Stimulated activated CD4-positive, alpha-beta T cell treated with anti-CD3 and anti-CD28 coated beads, TNF-alpha, amount 100 ng/mL, for 48 hours (primary cell): ENCODE results near the gene NSUN4.
A peak's percentile ranks its signal among the peaks of the same experiment; 100 is the strongest.
"Not testable (repeated sequence)": the region's sequence is repeated elsewhere in the genome, so short reads cannot be mapped to it uniquely, and the experiment has no call there.

Source experiments
- DNase-seq, 3 donors: peaks; one replicate each; pipeline ENCODE4 v3.0.0-alpha.2; 2020; ENCODE audit warnings: low read depth in 3 of 3

The NSUN4 gene

DNA sequence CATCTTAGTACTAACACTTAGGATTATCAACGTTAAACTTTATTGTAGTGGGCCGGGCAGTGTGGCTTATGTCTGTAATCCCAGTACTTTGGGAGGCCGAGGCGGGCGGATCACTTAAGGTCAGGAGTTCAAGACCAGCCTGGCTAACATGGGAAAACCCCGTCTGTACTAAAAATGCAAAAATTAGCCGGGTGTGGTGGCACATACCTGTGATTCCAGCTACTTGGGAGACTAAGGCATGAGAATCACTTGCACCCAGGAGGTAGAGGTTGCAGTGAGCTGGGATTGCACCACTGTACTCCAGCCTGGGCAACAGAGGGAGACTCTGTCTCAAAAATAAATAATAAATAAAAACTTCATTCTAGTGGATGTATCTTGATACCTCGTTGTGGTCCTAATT lies 25.2 kb downstream of the NSUN4 start:
- not testable (repeated sequence) for DNase-seq

DNA sequence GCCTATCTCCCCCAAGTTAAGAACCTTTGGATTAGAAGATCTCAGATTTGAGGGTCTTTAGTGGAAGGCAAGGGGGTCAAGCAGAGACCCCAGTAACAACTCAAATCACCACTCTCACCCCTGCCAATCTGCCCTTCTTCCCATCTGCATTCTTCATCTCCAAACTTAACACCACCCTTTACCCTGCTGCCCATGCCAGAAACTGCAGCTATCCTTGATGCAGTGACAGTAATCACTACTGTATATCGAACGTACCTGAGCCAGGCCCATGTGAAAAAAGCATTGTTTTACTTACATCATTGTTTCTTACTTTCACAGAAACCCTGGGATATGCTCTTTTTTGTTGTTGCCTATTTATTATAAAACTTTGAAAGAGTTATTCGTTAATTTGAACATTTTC lies 26.5 kb downstream of the NSUN4 start:
- no peak for DNase-seq

DNA sequence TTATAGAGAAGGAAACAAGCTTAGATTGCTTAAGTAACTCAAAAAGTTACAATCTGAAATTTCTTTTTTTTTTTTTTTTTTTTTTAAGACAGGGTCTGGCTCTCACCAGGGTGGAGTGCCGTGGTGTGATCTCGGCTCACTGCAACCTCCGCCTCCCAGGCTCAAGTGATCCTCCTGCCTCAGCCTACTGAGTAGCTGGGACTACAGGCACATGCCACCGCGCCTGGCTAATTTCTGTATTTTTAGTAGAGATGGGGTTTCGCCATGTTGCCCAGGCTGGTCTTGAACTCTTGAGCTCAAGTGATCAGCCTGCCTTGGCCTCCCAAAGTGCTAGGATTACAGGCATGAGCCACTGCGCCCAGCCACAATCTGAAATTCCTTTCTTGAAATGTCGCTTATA lies 27.1 kb downstream of the NSUN4 start:
- not testable (repeated sequence) for DNase-seq

DNA sequence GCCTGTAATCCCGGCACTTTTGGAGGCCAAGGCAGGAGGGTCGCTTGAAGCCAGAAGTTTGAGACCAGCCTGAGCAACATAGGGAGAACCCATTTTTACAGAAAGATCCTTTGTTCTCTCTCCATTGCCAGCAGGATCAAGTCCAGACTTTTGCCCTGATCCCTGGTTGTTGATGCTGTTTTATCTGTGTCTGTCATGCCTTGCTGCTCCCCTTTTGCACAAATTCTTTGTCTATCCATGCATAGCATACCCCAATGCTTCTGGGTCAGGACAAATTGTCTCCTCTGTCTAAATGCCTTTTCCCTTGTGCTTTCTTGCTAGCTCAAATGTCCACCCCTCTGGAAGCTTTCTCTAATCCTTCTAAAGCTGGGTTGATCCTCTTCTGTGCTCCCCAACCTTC lies 28.2 kb downstream of the NSUN4 start:
- no peak for DNase-seq

DNA sequence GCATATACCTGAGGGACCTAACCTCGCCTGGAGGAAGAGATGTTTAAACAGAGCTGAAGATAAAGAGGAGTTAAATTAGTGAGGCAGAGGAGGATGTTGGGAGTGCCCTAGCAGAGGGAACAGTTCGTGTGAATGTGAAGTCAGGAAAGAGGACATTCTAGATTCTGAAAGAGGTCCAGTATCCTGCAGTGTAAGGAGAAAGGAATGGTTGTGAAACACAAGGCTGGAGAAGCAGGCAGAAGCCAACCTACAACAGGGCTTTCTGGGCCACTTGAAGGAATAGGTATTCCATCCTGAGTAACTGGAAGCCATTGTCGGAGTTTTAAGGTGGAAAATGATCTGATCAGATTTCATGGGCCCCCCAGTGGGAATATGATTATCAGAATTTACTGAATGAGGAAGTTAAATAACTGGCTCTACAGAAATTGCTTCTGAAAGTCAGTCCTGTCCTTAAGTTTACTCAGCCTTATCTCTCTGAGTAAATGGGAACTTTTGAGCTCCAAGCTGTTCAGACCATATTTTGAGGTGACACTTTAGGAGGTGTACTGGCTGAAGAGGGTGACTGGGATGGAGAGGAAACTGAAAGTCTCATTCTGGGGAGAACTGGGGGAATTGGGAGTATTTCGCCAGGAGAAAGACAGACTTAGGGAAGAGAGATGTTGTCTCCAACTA lies 29.1 kb downstream of the NSUN4 start:
- DNase-seq, result no peak

DNA sequence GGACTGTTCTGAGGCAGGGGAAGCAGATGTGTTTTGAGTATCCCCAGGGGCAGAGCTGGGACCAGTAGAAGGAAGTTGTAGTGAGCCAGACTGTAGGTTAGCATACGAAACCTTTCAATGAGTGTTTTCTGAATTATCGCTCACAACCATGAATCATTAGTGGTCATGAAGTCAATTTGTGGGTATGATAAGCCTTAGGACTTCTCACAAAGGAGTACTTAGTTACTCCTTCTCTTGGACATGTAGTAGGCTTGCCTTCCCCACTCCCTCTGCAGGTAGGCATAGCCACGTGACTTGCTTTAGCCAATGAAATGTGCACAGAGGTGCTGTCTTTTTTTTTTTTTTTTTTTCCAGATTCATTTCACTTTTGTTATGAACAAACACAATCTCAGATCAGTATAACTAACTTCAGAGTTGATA lies 29.6 kb downstream of the NSUN4 start:
- no peak for DNase-seq

DNA sequence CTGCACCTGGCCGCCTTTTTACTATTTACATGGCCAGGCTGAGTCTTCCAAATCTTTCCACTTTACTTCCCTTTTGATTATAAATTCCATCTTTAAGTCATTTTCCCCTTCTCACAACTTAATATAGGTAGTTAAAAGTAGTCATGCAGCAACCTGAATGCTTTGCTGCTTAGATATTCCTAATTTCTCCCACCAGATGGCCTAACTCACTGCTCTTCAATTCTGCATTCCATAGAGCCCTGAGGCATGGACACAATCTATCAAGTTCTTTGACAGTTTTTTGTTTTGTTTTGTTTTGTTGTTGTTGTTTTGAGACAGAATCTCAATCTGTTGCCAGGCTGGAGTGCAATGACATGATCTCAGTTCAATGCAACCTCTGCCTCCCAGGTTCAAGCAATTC lies 31.8 kb downstream of the NSUN4 start:
- no peak for DNase-seq

DNA sequence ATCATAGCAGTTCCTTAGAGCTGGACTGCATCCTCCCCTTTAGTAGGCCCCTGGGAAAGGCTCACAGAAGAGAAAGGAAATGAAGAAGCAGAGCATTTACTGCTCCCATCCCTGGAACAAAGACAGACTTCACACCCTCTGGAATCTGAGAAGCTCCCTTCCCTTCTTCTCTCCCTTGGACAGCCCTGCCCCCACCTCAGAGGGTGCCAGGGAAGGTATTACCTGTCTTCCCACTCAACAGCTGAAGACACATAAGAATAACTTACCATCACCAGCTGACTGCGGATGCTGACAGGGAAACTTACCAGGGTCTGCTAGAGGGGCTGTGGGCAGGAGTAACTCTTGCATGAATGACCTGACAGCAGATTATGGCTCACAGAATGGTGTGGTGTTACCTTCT lies 39.4 kb downstream of the NSUN4 start:
- no peak for DNase-seq

DNA sequence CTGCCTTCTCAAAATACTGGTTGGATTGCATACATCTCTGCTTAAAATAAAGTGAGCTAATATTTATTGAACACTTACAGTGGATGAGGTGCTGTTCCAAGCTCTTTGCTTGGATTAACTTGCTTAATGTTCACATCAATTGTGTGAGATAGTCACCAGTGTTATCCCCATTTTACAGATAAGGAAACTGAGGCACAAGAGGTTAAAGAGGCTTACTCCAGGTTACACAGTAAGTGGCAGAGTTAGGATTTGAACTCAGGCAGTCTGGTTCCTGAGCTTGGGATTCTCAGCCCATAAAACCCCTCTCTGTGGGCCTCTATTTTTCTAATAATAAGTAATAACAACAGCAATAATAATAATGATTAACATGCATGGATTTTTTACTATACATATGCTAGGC lies 39.9 kb downstream of the NSUN4 start:
- DNase-seq, result no peak

DNA sequence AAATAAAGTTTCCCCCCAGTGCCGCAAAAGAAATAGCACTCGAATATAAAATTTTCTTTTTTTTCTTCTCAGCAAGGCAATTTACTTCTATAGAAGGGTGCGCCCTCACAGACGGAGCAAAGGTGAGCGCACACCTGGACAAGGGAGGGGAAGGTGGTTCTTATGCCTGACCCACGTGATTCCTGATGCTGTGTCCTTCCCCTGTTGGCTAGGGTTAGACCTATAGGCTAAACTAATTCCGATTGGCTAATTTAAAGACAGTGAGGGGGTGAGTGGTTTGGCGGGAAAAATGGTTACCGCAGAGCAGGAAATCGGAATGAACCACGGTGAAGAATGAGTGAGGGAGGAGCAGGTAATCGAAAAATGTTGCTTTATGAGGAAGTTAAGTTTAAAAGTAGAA lies 52.9 kb downstream of the NSUN4 start:
- DNase-seq, result no peak

DNA sequence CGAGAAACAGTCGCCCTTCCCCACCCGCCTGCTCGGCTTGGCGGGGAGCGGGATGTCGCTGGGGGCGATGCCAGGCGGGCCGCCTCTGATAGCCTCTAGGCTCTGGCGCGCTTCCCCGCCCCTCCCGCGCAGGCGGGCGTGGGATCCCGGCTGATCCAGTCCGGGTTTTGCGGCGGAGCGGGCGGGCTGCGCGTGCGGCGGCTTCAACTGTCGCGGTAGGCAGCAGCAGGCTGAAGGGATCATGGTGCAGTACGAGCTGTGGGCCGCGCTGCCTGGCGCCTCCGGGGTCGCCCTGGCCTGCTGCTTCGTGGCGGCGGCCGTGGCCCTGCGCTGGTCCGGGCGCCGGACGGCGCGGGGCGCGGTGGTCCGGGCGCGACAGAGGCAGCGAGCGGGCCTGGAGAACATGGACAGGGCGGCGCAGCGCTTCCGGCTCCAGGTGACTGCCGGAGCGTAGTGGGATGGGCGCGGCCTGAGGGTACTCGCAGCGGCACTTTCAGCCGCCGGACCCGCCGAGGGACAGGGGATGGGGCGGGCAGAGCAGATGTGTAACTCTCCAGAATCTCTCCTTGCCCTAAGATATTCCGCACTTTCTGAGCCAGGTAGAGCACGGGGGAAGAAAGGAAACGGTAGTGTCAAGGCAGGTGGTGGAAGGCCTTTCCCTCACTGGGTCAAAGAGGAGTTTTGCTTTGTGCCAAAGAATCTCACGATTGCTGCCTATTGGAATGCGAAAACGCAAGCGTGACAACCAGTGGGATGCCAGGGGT lies 53.7 kb downstream of the NSUN4 start, which contains the start of gene FAAH:
TSS of gene FAAH (plus strand) at position 210 of the 764 bp plus-strand sequence. CDS start at position 242, 32 bp downstream.
- DNase-seq, result peak; percentile 23 to 25 (median 23)

DNA sequence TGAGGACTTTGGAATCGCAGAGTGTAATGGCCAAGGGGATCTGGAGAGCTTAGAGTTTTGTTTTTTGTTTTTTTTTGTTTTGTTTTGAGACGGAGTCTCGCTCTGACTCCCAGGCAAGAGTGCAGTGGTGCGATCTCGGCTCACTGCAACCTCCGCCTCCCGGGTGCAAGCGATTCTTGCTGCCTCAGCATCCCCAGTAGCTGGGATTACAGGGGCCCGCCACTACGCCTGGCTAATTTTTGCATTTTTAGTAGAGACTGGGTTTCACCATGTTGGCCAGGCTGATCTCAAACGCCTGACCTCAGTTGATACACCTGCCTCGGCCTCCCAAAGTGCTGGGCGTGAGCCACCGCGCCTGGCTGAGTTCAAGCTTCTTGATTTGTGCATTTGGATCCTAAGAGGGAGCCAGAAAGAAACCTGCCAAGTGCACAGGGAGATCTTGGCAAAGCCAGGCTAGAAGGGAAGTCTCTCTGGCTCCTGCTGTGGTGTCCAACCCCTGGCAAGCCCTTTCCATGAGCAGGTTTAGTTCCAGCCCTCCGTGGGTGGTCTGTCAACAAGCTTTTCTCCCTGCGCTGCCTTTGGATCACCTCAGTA lies 54.4 kb downstream of the NSUN4 start:
- DNase-seq, result no peak

DNA sequence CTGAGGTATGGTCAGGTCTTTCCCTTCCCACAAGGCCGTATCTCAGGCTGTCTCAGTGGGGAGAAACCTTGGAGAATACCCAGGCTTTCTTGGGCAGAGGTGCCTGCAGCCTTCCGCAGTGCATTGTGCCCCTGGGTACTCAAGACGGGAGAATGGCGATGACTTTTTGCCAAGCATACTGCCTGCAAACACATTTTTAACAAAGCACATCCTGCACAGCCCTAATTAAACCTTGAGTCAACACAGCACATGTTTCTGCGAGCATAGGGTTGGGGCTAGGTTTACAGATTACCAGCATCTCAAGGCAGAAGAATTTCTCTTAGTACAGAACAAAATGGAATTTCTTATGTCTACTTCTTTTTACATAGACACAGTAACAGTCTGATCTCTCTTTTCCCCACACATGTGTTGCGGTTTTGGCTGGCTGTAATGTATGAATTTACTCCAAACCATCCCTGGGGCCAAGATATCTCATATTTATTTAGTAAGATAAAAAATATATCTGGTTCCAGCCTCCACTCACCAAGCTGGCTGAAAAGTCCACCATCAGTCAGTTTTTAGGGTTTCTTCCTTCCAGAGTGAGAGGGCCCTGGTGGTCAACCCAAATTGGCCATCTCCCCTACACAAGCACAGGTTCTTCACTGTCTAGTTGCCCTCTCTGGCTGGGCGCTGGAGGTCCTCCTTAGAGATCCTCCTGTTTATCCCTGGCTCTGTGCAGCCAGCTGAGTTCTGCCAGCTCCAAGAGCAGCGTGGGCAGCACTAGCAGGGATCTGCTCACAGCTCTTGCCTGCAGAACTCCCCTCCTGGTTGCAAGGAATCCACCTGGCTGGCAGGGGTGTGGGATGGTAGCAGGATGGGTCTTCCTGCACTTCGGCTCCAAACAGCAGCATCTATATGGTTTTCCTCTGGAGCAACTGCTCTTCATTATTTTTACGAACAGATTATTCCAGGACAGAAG lies 56.1 kb downstream of the NSUN4 start:
- no peak for DNase-seq

DNA sequence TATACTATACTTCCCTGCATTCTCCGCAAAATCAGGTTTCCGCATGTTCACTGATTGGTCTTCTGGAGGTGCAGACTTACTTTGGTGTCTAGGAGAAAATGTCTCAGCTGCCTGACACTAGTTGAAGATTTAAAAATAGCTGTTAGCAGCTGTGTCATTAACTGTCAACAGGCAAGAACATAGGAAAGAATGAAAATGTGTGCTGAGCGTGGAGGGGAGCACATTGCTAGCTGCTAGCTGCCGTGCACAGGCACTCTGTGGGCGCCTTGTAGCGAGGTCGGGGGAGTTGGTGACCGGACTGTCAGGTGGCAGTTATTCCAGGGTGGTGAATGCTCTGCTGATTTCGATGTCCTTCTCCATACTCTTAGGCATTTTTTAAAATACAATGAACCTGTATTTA lies 58.7 kb downstream of the NSUN4 start:
- no peak for DNase-seq

DNA sequence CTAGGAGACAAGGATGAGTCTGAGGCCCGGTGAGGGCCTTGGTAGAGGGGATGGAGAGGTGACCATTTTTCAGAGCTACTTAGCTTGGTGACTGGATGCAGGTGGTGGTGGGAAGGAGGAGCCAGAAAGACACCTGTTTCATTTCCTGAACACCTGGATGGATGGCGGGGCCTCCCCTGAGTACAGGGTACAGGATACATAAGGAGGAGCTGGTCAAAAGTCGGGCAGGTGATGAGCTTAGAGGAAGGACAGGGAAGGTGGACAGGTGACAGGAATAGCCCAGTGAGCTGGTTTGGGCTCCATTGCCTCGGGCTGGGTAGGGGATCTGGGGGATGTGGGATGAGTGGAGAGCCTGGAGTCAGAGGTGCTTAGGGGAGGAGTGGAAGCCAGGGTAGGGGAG lies 59.8 kb downstream of the NSUN4 start:
- no peak for DNase-seq

DNA sequence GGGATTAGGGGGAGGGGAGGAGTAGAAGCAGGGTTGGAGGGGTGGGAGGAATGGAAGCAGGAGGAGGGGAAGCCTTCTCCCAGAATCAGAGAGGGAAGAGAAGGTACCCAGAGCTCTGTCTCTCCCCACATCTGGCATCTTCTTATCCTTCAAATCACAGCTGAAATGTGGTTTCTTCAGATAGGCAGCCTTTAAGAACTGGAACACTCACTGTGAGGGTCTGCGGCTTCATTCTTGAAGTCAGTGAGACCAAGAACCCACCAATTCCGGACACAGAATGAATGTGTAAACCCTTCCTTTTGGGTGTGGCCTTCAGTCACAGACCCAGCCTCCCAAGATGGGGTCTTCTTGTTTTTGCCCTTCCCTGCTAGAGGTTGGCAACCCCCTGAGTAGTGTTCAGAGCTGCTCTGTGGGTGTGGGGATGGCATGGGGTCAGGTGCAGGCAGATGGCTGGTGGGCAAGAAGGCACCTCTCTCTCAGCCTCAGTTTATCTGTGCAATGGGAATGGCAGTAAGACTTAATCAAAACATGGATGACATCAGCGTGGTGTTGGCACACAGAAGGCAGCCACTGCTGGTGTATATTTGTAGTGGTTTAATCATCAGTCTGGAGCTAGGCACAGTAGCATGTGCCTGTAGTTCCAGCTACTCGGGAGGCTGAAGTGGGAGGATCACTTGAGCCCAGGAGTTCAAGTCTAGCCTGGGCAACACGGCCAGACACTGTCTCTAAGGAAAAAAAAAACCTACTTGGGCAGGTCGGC lies 60.7 kb downstream of the NSUN4 start:
- DNase-seq, result no peak

DNA sequence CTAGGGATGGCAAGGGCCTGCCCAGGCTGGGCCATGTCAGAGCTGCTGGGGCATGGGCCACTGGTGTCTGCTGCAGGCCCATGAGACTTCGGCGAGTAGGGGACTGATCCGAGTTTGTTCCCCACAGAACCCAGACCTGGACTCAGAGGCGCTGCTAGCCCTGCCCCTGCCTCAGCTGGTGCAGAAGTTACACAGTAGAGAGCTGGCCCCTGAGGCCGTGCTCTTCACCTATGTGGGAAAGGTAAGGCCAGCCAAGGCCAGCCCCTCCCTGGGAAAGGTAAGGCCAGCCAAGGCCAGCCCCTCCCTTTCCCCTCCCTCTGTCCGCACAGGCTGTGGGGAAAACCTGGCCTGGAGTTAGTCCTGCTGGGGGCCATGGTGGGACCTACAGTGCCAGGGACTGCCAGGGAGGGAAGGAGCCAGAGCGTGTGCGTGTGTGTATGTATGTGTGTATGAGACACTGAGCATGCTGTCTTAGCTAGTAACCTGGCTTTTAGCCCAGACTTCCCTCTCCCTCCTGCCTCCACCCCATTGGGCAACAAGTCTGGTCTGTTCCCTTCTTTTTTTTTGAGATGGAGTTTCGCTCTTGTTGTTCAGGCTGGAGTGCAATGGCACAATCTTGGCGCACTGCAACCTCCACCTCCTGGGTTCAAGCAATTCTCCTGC lies 61.5 kb downstream of the NSUN4 start:
- DNase-seq, result no peak

DNA sequence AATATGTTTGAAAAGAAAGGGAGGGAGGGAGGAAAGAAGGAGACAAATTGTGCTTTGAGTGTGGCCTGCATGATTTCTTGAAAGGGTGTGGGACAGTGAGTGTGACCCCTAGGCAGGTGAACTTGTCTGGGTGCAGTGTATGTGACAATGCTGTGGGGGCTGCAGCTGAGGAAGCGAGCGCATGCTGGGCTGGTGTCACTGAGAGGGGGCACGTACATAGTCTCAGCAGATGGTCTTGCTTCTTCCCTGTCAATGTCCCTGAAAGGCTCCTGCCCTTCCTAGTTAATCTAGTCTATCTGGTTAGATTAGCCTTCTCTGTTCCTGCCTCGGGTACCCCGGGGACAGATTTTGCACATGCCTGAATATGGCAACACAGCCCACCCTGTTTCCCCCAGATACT lies 63.3 kb downstream of the NSUN4 start:
- no peak for DNase-seq

DNA sequence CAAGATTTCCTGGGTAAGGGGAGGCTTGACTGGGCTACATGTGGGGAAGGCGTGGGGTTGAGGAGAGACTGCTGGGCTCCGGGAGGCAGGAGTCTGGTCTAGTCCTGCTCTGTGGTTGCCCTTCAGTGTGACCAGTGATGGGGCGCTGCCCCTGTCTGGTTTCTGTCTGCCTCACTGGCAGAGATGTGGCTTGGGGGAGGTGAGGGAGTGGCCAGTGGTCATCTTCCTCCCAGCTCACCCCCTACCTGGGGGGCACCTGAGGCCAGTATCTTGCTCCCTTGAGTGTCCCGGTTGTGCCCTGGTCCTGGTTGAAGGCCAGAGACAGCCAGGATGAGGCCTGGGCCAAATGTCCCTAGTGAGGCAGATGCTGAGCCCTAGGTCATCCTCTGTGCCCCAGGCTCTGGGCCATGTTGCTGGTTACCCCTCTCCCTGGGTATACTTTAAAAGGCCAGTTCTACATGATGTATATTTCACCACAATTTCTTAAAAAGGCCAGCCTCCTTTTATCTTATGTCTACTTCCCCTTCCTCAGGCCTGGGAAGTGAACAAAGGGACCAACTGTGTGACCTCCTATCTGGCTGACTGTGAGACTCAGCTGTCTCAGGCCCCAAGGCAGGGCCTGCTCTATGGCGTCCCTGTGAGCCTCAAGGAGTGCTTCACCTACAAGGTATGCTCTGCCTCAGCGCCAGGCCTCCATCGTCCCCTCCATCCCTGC lies 64.0 kb downstream of the NSUN4 start:
- no peak for DNase-seq

DNA sequence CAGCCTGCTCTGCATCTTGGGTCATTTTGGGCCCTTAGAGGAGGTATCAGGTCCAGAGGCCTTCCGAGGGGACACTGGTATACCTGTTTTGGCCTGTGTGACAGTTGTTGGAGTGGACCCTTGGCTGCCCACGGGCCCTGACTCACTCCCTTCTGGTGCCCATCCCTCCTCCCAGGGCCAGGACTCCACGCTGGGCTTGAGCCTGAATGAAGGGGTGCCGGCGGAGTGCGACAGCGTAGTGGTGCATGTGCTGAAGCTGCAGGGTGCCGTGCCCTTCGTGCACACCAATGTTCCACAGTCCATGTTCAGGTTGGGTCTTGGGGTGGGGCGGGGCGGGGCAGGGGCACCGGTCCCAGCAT lies 64.6 kb downstream of the NSUN4 start:
- DNase-seq, result no peak
